CD4-positive, alpha-beta T cell (primary cell): ENCODE measurements around the gene IRF8. TPM values are rescaled to one million over a fixed set of nuclear protein-coding genes. Genes with fewer than 3 reads are reported as not detected.
A peak's percentile ranks its signal among the peaks of the same experiment; 100 is the strongest.

ENCODE experiments used
- ATAC-seq: fragments of 200-7000 bp; cut with Tn5 transposase; one replicate; pipeline ENCODE4 v1.10.0; 2022; ENCODE audit warnings: mild to moderate bottlenecking; ENCODE audit not compliant: poor library complexity
- CTCF ChIA-PET: fragments of 350-600 bp; sonication (Branson Sonifier 250); formaldehyde crosslinking; loops from one replicate; lab custom pipeline; 2021; ENCODE audit warnings: antibody characterized with exemption, inconsistent platforms; lab: Charles Lee
- POLR2A ChIA-PET: fragments of 350-600 bp; sonication (Branson Sonifier 250); formaldehyde crosslinking; loops from one replicate; lab custom pipeline; 2021; ENCODE audit warnings: antibody characterized with exemption, inconsistent platforms; lab: Charles Lee
- DNase-seq, 14 experiments: peaks; one replicate each; pipeline ENCODE4 v3.0.0-alpha.2; 2013 to 2020; ENCODE audit warnings: mixed read lengths in 2 of 14
- H3K27ac ChIP-seq, 2 donors: one replicate each; pipeline versions ENCODE4 v1.5.1 to v1.7.0; 2013; ENCODE audit warnings: low read length in 2 of 2, low read depth in 1 of 2, mild to moderate bottlenecking in 1 of 2
- H3K27me3 ChIP-seq, 2 experiments: 1 replicate in 1 of 2; 2 replicates in 1 of 2; pipeline versions ENCODE4 v1.6.1 to v1.7.0; 2013; ENCODE audit warnings: low read length in 2 of 2, control low read depth in 1 of 2, mild to moderate bottlenecking in 1 of 2, moderate library complexity in 1 of 2; ENCODE audit not compliant: insufficient read depth in 2 of 2, control insufficient read depth in 1 of 2
- H3K36me3 ChIP-seq: one replicate; pipeline ENCODE4 v1.6.1; 2013; ENCODE audit warnings: low read length, control low read depth; ENCODE audit not compliant: insufficient read depth
- H3K4me1 ChIP-seq: one replicate; pipeline ENCODE4 v1.6.1; 2013; ENCODE audit warnings: low read length, control low read depth; ENCODE audit not compliant: insufficient read depth
- H3K4me3 ChIP-seq: one replicate; pipeline ENCODE4 v1.5.1; 2013; ENCODE audit warnings: mild to moderate bottlenecking, low read length, moderate library complexity
- H3K9me3 ChIP-seq, 2 experiments: 1 replicate in 1 of 2; 2 replicates in 1 of 2; pipeline versions ENCODE4 v1.6.1 to v1.7.0; 2013; ENCODE audit warnings: low read length in 2 of 2, mild to moderate bottlenecking in 2 of 2, control low read depth in 1 of 2, moderate library complexity in 1 of 2; ENCODE audit not compliant: control insufficient read depth in 1 of 2, insufficient read depth in 1 of 2
- H3K27ac Mint-ChIP-seq: one replicate; pipeline ENCODE4 v1.8.0; 2020; ENCODE audit warnings: mixed read lengths
- H3K27me3 Mint-ChIP-seq: one replicate; pipeline ENCODE4 v1.8.0; 2021; ENCODE audit warnings: mixed read lengths
- H3K36me3 Mint-ChIP-seq: one replicate; pipeline ENCODE4 v1.8.0; 2021; ENCODE audit warnings: low read depth, mixed read lengths
- H3K4me1 Mint-ChIP-seq: one replicate; pipeline ENCODE4 v1.8.0; 2021; ENCODE audit warnings: low read depth, mixed read lengths
- H3K4me3 Mint-ChIP-seq: one replicate; pipeline ENCODE4 v1.8.0; 2020; ENCODE audit warnings: mild to moderate bottlenecking, mixed read lengths
- H3K9me3 Mint-ChIP-seq: one replicate; pipeline ENCODE4 v1.8.0; 2020; ENCODE audit warnings: mixed read lengths
- CTCF ChIP-seq: fragments of 200-600 bp; IDR thresholded peaks from one replicate; pipeline ENCODE4 v1.8.0; 2022; ENCODE audit warnings: antibody characterized with exemption, mild to moderate bottlenecking
- intact Hi-C, 2 experiments: fragments of 100-400 bp; cut with DNase I in 1 of 2; cut with micrococcal nuclease in 1 of 2; formaldehyde crosslinking; loops; one replicate each; pipeline versions ENCODE4 v1.15.1 to v1.9.0; 2023 to 2025; cut with DNase I, micrococcal nuclease
- total RNA-seq, 174 experiments: library from RNA in 2 of 174; stranded (reverse) in 2 of 174; gene quantifications; one replicate each; pipeline ENCODE4 v1.2.3 and lab custom pipeline; 2021 to 2026

The IRF8 gene
- total RNA-seq, 2 experiments from 2014 or later, result 11.3 to 13.2 TPM

DNA sequence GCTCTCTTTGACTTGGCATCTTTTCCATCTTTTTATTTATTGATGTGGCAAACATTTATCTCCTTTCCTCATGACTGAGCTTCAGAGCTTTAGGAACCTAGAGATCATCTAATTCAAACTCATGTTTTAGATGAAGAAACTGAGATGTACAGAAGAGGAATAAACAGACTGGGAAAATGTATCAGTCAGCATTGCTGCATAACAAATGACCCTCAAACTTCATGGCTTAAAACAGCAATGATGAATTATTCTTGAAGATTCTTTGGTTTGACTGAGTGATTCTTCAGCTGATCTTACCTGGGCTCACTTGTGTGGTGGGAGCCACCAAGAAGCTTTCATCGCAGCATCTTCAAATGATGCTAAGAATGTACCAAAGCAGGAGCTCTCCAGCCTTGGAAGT is 44.0 kb upstream of the IRF8 start:
- Histone ChIP-seq H3K36me3 (no peaks in the 10 kb centered on the region), H3K27me3 (no peaks in the 10 kb centered on the region), H3K9me3 (no peaks in the 10 kb centered on the region), H3K4me3 (no peak overlapping the region), H3K4me1 (no peaks in the 10 kb centered on the region), H3K27ac (no peak overlapping the region)
- intact Hi-C loops, result no loop called here
- TF ChIP-seq CTCF, result no peak
- H3K4me1 Mint-ChIP-seq, result no peaks in the 10 kb centered on the region
- ATAC-seq, result no peak
- no peaks in the 10 kb centered on the region for H3K27me3 Mint-ChIP-seq
- ChIA-PET CTCF (no interaction called here), POLR2A (no interaction called here)
- no peak for DNase-seq
- H3K27ac Mint-ChIP-seq, result no peak overlapping the region
- H3K9me3 Mint-ChIP-seq, result no peaks in the 10 kb centered on the region
- no peaks in the 10 kb centered on the region for H3K36me3 Mint-ChIP-seq
- H3K4me3 Mint-ChIP-seq, result no peak overlapping the region

DNA sequence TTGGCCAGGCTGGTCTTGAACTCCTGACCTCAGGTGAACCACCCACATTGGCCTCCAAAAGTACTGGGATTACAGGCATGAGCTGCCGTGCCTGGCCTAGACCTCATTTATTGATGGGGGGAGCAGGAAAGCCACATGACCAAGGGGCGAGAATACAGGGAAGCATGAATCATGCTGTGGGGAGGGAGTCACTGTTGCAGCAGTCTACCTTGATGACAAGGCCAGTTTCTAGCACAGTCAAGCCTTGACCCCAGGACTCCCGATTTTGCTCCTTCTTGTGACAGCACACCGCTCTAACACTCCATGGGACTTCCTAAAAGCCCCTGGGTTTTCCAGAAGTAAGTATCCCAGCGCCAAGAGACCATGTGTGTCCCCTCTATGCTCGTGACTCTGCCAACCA is 42.9 kb upstream of the IRF8 start:
- Mint-ChIP-seq H3K4me3 (no peak overlapping the region), H3K27ac (no peak overlapping the region), H3K36me3 (no peaks in the 10 kb centered on the region), H3K9me3 (no peaks in the 10 kb centered on the region), H3K4me1 (no peaks in the 10 kb centered on the region), H3K27me3 (no peaks in the 10 kb centered on the region)
- no peaks in the 10 kb centered on the region for H3K36me3 ChIP-seq
- H3K4me3 ChIP-seq, result no peak overlapping the region
- ChIA-PET POLR2A (no interaction called here), CTCF (no interaction called here)
- no peak for TF ChIP-seq CTCF
- intact Hi-C loops, result no loop called here
- no peak overlapping the region for H3K27ac ChIP-seq
- no peak for ATAC-seq
- H3K27me3 ChIP-seq, result no peaks in the 10 kb centered on the region
- DNase-seq, result peak in 2 of 14 experiments; percentile 35 to 40
- no peaks in the 10 kb centered on the region for H3K9me3 ChIP-seq
- no peaks in the 10 kb centered on the region for H3K4me1 ChIP-seq

DNA sequence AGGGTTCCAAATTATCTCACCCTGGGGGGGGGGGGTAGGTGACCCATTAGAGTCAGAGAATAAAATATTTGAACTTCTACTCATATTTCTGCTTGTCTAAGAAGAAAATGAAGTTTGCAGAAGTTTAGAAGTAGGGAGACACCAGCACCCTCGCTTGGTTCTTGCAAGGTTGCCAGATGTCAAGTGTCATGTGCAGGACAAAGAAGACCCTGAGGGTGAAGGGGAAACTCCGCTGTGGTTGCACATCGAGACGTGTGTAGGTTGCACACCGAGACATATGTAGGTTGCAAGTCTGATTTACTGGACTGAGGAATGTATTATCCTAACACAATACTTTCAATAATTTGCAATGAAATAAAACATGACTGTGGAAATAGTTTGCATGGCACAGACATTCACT is 42.4 kb upstream of the IRF8 start:
- ChIA-PET POLR2A (no interaction called here), CTCF (no interaction called here)
- H3K4me1 ChIP-seq, result no peaks in the 10 kb centered on the region
- no peak for TF ChIP-seq CTCF
- no peaks in the 10 kb centered on the region for H3K9me3 ChIP-seq
- no peaks in the 10 kb centered on the region for H3K27me3 ChIP-seq
- no peak for ATAC-seq
- H3K27ac ChIP-seq, result no peak overlapping the region
- no peaks in the 10 kb centered on the region for H3K4me1 Mint-ChIP-seq
- DNase-seq, result no peak
- no peaks in the 10 kb centered on the region for H3K9me3 Mint-ChIP-seq
- H3K27ac Mint-ChIP-seq, result no peak overlapping the region
- H3K36me3 Mint-ChIP-seq, result no peaks in the 10 kb centered on the region
- no peaks in the 10 kb centered on the region for H3K36me3 ChIP-seq
- no peak overlapping the region for H3K4me3 ChIP-seq
- intact Hi-C loops, result no loop called here
- no peak overlapping the region for H3K4me3 Mint-ChIP-seq
- H3K27me3 Mint-ChIP-seq, result no peaks in the 10 kb centered on the region
